NT2/D1 (cell line): ENCODE measurements around the gene THOP1.

Source experiments
- DNase-seq: peaks from one replicate; pipeline ENCODE4 v3.0.0-alpha.2; 2011; ENCODE audit warnings: low read depth, low spot score
- H3K27me3 ChIP-seq: 2 replicates; pipeline ENCODE4 v1.6.0; 2011; ENCODE audit warnings: mild to moderate bottlenecking; ENCODE audit not compliant: insufficient read length, insufficient read depth
- H3K36me3 ChIP-seq: 2 replicates; pipeline ENCODE4 v1.6.1; 2011; ENCODE audit warnings: mild to moderate bottlenecking, low read length, mixed read lengths; ENCODE audit not compliant: insufficient read depth, insufficient read length
- H3K4me1 ChIP-seq: 2 replicates; pipeline ENCODE4 v1.5.1; 2011; ENCODE audit not compliant: insufficient read depth, insufficient read length
- H3K4me3 ChIP-seq: 2 replicates; pipeline ENCODE4 v1.5.1; 2011; ENCODE audit warnings: low read depth; ENCODE audit not compliant: insufficient read length
- H3K9ac ChIP-seq: 2 replicates; pipeline ENCODE4 v1.6.0; 2011; ENCODE audit warnings: low read depth; ENCODE audit not compliant: insufficient read length
- H3K9me3 ChIP-seq: 2 replicates; pipeline ENCODE4 v1.5.1; 2011; ENCODE audit warnings: mild to moderate bottlenecking, low read length; ENCODE audit not compliant: insufficient read depth
- SUZ12 ChIP-seq: IDR thresholded peaks from 2 replicates; pipeline ENCODE4 v1.6.1; 2011; ENCODE audit not compliant: insufficient read length, insufficient read depth; ENCODE audit errors: extremely low read depth
- YY1 ChIP-seq: IDR thresholded peaks from 2 replicates; pipeline ENCODE4 v1.6.1; 2011; ENCODE audit not compliant: insufficient read length, insufficient read depth
- ZNF274 ChIP-seq: IDR thresholded peaks from 2 replicates; pipeline ENCODE4 v1.6.1; 2011; ENCODE audit warnings: mild to moderate bottlenecking, low read depth, low read length

The THOP1 gene

GRCh38 chr19:2841855-2842574 lies 56.7 kb downstream of the THOP1 start:
- peaks cover 18% of the 10 kb centered on the region for H3K36me3 ChIP-seq
- H3K4me3 ChIP-seq = peak overlapping the region; percentile 82
- peaks cover 41% of the 10 kb centered on the region for H3K9me3 ChIP-seq
- H3K27me3 ChIP-seq = peaks cover 7% of the 10 kb centered on the region
- peak overlapping the region; percentile 89 for H3K9ac ChIP-seq
- no peak for DNase-seq
- no peak for TF ChIP-seq SUZ12
- no peak for TF ChIP-seq ZNF274
- TF ChIP-seq YY1 = no peak
- peaks cover 3% of the 10 kb centered on the region for H3K4me1 ChIP-seq

- H3K9ac ChIP-seq = no peak overlapping the region
- H3K4me1 ChIP-seq = peaks cover 3% of the 10 kb centered on the region
- DNase-seq = no peak
- H3K4me3 ChIP-seq = no peak overlapping the region
- H3K36me3 ChIP-seq = peaks cover 19% of the 10 kb centered on the region
- H3K9me3 ChIP-seq = peaks cover 41% of the 10 kb centered on the region
- TF ChIP-seq ZNF274 (no peak), YY1 (no peak), SUZ12 (no peak)
- H3K27me3 ChIP-seq = peaks cover 7% of the 10 kb centered on the region
Measured at GRCh38 chr19:2845107-2845506, 59.8 kb downstream of the THOP1 start.

DNA sequence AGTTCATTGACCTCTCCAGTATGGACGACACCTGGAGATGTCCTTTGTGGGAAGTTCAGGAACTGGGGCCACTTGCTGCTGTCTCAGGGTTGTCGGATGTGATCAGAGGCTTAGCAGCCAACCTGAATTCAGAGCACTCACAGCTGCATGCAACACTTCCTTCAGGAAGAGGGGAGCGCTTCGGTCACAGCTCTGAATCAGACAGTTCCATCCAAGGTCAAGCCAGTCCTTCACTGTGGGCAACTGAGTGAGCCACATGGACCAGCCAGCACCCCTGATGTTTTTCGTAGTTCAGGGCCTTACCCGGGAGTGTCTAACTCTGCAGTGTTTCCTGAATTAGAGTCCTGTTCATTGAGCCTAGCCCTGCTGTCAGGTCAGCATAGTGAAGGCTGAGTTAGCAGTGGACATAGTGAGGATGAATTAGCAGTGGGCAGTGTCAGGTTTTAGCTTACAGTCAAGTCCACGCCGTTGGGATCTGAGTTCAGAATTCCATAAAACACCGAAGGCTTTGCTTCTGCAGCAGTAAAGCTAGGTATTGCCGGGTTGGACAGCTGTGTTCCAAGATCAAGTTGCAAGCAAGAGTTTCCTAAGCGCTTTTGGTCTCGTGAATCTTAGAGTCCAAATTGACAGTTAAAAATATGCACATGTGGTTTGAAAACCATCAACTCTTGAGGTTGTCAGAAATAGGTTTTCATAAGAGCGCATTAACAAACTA lies 61.0 kb downstream of the THOP1 start:
- H3K4me3 ChIP-seq = no peak overlapping the region
- DNase-seq = no peak
- no peak overlapping the region for H3K9ac ChIP-seq
- H3K4me1 ChIP-seq = peaks cover 3% of the 10 kb centered on the region
- H3K27me3 ChIP-seq = peaks cover 7% of the 10 kb centered on the region
- H3K36me3 ChIP-seq = peaks cover 32% of the 10 kb centered on the region
- no peak for TF ChIP-seq ZNF274
- TF ChIP-seq SUZ12 = no peak
- no peak for TF ChIP-seq YY1
- peaks cover 52% of the 10 kb centered on the region for H3K9me3 ChIP-seq

DNA sequence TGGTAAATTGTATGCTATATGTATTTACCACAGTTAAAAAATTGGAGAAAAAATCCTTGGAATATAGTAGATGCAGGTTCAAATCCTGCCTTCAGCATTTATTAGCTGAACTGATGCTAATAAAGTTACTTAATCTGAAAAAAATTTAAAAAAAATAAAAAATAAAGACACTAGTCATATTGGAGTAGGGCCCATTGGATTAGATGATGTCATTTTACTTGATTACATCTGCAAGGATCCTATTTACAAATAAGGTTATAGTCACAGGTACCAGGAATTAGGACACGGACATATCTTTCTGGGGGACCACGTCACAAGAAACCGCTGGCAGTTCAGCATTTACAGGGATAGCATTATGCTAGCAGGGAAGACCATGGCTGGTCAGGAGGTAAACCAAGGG lies 62.2 kb downstream of the THOP1 start:
- H3K27me3 ChIP-seq = no peaks in the 10 kb centered on the region
- H3K9me3 ChIP-seq = peaks cover 64% of the 10 kb centered on the region
- H3K4me1 ChIP-seq = no peaks in the 10 kb centered on the region
- no peak overlapping the region for H3K4me3 ChIP-seq
- no peak for DNase-seq
- H3K9ac ChIP-seq = no peak overlapping the region
- no peak for TF ChIP-seq ZNF274
- TF ChIP-seq SUZ12 = no peak
- TF ChIP-seq YY1 = no peak
- peaks cover 43% of the 10 kb centered on the region for H3K36me3 ChIP-seq

- no peaks in the 10 kb centered on the region for H3K4me1 ChIP-seq
- no peaks in the 10 kb centered on the region for H3K27me3 ChIP-seq
- no peak for DNase-seq
- H3K9ac ChIP-seq = no peak overlapping the region
- peaks cover 75% of the 10 kb centered on the region for H3K9me3 ChIP-seq
- peaks cover 54% of the 10 kb centered on the region for H3K36me3 ChIP-seq
- no peak for TF ChIP-seq YY1
- TF ChIP-seq SUZ12 = no peak
- no peak for TF ChIP-seq ZNF274
- H3K4me3 ChIP-seq = no peak overlapping the region
Measured at GRCh38 chr19:2848616-2849015, 63.3 kb downstream of the THOP1 start.

- TF ChIP-seq ZNF274 = no peak
- TF ChIP-seq YY1 = no peak
- TF ChIP-seq SUZ12 = no peak
- peaks cover 61% of the 10 kb centered on the region for H3K36me3 ChIP-seq
- peaks cover 83% of the 10 kb centered on the region for H3K9me3 ChIP-seq
- no peak overlapping the region for H3K9ac ChIP-seq
- no peaks in the 10 kb centered on the region for H3K27me3 ChIP-seq
- no peak for DNase-seq
- no peaks in the 10 kb centered on the region for H3K4me1 ChIP-seq
- no peak overlapping the region for H3K4me3 ChIP-seq
Measured at GRCh38 chr19:2850256-2850925, 65.1 kb downstream of the THOP1 start.

GRCh38 chr19:2852598-2852997 lies 67.3 kb downstream of the THOP1 start:
- H3K9ac ChIP-seq = no peak overlapping the region
- H3K36me3 ChIP-seq = peaks cover 51% of the 10 kb centered on the region
- DNase-seq = no peak
- TF ChIP-seq ZNF274 (no peak), YY1 (no peak), SUZ12 (no peak)
- H3K9me3 ChIP-seq = peaks cover 76% of the 10 kb centered on the region
- H3K27me3 ChIP-seq = no peaks in the 10 kb centered on the region
- no peak overlapping the region for H3K4me3 ChIP-seq
- no peaks in the 10 kb centered on the region for H3K4me1 ChIP-seq
